DLD1 (cell line): ENCODE data around the gene ESRRB.

ENCODE experiments used
- in situ Hi-C: cut with HindIII; loops from 2 replicates; pipeline ENCODE4 v1.10.0; 2017; ENCODE audit warnings: low sequenced_read_pairs

Gene ESRRB

DNA sequence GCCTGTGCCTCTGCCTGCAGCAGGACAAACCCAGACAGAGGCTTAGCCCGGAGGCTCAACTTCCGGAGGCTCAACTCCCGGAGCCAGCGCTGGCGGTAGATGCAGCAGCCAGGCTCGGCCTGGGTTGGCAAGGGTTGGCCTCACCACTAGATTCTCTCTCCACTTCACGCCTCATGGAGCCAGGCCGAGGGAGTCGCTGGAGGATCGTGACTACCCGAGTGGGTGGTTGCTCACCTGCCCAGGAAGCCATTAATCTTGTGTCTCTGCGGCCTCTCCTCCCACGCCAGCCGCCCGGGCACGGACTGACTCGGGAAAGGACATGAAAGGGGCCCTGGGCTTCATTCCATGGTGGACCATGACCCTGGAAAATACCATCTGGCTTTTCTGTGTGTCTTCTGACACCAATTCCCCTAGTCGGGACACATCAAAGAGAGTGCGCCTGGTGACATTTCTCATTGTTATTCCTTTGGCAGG, 20.8 kb downstream of the ESRRB start:
- in situ Hi-C loops = no loop called here

DNA sequence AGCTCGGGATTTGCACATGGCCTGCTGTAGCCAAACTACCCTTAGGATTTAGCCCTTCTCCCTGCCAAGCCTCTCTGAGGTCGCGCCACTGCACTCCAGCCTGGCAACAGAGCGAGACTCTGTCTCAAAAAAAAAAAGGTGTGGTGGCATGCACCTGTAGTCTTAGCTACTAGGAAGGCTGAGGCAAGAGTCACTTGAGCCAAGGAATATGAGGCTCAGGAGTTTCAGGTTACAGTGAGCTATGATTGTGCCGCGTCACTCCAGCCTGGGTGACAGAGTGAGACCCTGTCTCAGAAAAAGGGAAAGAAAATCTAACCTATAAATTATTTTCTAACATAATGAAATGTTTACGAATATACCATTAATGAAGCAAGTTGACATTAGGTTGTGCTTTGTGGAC, 29.7 kb downstream of the ESRRB start:
- in situ Hi-C loops = no loop called here

DNA sequence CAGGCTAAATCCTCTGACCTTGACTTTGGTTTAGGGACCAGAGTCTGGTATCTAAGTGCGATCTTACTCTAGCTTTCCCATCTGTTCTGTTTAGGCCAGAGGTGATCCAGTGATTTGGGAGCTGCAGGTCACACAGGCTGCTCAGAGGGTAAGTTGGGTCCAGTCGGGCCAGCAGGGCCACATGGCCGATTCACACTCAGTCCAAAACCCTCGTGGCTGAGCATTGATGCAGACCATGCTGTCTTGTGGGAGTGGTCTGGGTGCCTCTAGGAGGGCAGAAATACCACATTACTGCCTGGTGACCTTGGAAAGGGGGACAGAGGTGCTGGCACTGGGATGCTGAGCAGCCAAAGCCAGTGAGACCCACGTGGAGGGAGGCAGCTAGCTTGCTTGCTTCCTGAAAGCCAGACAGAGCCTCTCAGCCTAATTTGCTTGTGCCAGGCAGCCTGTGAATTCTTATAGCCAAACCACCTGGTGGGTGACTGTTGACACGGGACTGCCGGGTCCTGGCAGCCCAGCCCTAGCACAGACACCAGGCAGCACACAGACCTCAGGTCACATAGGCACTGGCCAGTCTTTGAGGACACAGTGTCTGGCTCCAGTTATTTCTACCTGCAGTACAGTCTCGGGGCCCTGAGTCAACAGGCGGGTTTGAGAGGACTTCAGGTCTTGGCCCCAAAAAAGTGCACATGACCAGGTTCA, 31.7 kb downstream of the ESRRB start:
- in situ Hi-C loops = no loop called here

DNA sequence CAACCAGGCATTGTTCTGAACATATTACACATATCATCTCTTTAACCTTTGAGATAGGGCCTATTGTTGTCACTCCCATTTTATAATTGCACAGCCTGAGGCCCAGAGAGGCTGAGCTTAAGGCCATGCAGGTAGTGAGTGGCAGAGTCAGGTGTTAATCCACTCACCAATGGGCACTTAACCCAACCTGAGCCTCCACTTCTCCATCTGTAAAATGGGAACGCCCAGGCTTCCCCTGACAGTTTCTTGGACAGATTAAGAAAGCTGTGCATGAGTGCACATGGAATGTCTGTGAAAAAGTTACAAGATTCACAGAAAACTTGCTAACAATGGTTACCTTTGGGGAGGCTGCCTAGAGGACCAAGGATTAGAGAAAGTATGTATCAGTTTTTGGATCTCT, 32.9 kb downstream of the ESRRB start:
- in situ Hi-C loops = no loop called here

DNA sequence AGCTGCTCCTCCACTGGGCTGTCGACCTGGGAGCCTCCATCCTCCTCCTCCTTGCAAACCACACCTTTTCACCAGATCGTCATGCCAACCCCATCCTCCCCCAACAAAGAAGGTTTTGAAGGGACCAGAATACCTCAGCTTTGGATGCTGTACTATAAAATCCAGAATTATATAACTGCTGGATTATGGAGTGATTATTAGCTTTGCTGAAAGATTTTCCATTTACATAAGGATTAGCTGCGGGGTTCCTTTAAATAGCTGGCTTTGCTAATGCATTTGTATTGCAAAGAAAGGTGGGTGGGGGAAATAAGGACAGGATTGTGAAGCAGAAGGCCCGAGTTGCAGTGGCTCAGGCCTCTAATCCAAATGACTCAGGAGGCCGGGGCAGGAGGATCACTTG, 36.6 kb downstream of the ESRRB start:
- in situ Hi-C loops = no loop called here

DNA sequence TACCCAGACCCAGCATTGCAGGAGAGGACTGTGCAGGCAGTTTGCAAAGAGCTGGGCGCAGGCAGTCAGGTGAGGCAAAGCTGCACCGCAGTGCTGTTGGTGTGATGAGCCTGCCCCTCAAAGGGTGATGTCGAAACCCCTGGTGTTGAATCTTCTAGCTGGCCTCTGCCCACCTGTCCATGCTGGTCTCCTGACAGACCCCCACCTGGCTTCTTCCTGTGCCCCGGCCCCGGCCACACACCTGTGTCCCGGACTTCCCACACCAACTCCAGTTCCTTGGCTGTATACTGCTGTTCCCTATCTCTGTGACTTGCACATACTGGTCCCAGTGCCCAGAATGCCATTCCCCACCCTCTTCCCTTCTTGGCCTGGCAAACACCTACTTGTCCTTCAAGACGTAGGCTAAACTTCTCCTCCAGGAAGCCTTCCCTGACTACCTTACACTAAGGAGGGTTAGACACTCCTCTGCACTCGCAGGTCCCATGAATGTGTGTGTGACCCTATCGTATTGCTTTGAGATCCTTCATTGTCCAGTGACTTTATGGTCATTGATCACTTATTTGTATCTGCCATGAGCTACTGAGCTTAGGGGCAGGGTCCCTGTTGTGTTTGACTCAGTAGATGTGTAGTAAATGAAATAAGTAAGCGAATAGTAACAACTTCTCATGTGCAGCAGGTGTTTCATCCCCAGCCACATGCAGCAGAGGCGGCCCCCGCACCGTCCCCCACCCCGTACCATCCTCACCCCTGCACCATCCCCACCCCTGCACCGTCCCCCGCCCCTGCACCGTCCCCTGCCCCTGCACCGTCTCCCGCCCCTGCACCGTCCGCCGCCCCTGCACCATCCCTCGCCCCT, 37.4 kb downstream of the ESRRB start:
- in situ Hi-C loops = no loop called here

DNA sequence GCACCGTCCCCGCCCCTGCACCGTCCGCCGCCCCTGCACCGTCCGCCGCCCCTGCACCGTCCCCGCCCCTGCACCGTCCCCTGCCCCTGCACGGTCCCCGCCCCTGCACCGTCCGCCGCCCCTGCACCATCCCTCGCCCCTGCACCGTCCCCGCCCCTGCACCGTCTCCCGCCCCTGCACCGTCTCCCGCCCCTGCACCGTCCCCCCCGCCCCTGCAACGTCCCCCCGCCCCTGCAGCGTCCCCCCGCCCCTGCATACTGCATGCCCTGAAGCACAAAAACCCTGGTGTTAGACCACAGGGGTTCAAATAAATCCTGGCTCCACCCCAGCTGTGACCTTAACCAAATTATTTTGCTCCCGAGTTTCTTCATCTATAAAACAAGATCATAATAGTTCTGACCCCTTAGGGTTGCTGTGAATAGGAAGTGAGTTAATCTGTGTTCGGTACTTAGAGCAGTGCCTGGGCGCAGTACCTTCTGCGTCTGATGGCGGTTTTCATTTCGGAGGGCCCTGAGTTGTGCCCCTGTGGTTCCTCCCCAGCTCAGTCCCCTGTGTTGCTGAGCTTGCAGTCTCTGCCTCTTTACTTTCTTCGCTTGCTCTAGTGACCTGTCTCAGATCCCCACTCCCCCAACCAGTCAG, 38.1 kb downstream of the ESRRB start:
- in situ Hi-C loops = no loop called here

DNA sequence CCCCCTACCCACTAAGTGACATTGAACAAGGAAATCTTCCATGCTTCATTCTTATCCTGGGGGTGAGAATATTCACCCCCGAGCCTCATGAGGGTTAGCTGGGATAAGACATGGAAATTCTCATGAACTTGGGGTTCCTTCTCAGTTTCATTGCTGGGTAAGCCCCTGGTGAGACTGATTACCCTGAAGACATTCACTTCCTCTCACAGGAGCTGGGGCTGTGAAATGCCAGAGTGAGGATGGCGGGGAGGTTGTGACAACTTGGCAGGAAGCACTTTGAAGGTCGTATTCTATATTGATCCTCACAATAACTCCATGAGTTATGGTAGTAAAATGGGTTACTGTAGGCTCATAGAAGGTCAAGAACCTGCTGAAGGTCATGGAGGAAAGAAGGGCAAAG, 43.5 kb downstream of the ESRRB start:
- in situ Hi-C loops = no loop called here

DNA sequence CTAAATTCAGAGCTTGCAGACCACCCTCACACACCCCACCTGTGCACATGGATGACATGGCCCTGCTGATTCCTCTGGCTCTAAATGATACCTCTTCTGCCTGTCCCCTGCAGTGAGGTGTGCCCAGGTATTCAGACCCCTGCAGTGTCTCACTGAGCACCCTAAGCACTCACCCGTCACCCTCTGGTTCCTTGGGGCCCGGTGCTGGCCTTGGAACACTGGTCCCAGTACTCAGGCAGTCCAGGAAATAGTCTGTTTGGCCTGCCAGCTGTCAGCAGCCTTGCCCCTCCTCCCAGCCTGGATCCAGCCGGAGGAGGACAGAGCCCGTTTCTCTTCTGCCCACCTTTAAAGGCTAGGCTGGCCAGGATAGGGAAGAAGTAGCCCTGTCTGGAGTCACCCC, 44.9 kb downstream of the ESRRB start:
- in situ Hi-C loops = loop anchor here (5.0 kb wide), 1 partner anchor 51 kb away; no protein-coding TSS in a partner anchor

DNA sequence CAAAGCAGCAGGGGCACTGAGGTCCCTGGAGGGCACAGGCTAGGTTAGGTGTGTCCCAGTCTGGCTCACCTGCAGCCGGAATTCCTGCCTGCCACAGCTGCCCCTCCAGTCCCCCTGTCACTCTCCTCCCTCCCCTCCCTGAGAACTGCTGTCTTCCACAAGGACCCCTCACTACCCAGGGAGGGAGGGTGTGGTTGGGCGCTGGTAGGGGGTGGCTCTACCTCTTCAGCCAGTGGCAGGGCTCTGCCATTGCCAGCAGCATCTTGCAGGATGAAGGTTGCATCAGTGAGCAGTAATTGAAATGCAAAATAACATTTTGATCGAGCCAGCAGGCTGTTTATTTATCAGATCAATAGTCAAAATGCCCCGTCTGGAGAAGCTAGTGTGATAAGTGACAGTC, 45.7 kb downstream of the ESRRB start:
- in situ Hi-C loops = loop anchor here (5.0 kb wide), 1 partner anchor 51 kb away; no protein-coding TSS in a partner anchor

DNA sequence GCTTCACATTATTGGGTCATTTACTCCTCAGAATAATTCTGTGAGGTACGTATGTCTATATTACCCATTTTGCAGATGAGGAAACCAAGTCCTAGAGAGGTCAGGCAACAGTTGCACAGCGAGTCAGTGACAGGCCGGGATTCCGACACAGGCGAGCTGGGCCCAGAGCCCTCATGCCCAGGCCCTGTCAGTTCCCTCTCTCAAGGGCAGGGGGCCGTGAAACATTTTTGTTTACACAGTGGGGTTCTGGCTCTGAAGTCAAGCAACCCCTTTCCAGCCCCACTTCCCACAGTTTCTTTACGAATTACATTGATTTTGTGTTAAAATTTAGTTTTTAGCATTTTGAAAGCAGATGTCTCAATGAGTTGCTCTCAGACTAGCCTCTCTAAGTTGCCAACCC, 46.7 kb downstream of the ESRRB start:
- in situ Hi-C loops = loop anchor here (5.0 kb wide), 1 partner anchor 50 kb away; no protein-coding TSS in a partner anchor

DNA sequence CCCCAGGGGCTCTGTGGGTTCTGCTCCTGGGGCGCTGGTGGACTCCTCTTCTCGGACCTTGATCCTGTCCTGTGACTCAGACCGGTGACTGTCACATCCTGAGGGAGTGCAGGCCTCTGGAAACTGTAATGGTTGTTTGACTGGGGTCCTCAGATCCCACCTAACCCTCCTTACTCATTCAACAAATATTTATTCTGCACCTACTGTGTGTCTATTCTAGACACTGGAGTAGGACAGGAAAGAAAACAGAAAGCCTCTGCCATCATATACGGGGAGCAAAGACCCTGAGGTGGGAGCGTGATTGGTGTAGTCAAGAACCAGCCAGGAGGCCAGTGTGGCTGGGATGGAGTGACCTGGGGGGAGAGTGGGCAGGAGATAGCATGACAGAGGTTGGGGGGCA, 47.6 kb downstream of the ESRRB start:
- in situ Hi-C loops = loop anchor here (5.0 kb wide), 1 partner anchor 49 kb away; no protein-coding TSS in a partner anchor

DNA sequence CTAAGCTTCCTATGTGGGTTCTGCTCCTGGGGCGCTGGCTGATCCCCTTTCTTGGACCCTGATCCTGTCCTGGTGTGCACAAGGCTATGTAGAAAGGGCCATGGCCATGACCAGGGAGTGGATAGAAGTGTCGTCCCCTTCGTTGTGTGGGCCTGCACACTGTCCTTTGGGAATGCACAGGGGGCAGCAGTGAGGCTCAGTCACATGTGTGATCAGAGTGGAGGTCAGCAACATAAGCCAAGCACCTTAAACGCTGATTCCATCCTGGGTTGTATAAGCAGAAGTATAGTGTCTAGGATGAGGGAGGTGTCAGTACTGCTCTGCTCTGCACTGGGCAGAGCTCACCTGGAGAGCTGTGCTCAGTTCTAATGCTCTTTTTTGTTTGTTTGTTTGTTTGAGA, 48.4 kb downstream of the ESRRB start:
- in situ Hi-C loops = loop anchor here (5.0 kb wide), 1 partner anchor 48 kb away; no protein-coding TSS in a partner anchor

DNA sequence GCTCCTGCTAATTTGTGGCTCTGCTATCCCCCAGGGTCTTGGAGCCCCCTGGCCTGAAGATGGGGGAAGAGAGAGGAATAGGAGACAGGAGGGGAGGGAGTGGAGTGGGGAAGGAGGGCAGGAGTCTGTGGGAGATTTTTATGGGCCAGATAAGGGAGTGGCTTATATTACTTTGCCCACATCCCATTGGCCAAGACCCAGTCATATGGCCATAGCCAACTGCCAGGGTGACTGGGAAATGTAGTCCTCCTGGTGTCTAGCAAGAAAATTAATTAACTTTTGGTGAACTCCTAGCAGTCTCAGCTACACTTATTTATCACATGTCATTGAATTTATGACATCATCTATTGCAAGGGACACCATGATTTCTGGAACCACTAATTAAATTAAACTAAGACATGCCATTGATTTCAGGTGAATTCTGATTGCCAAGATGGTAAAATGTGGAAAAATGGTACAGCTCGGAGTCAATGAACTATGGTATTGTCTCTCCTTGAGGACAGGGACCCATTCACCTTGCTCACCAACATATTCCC, 50.3 kb downstream of the ESRRB start:
- in situ Hi-C loops = no loop called here

DNA sequence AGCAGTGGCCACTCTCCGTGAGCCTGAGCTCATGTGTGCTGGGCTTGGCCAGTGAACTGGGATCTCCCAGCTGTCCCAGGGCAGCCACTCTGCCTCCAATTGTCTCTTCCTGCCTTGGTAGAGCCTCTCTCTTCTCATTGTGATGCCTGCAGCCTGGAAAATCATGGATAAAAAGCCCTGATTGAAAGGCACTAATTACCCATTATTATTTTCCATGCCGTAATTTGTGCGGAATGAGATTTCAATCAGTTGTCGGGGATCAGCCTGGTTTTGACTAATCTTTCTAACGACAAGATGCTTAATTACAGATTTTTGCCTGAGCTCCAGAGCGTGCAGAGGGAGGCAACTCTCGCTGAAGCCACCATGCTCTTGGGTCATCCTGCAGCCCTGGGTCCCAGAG, 52.7 kb downstream of the ESRRB start:
- in situ Hi-C loops = no loop called here

DNA sequence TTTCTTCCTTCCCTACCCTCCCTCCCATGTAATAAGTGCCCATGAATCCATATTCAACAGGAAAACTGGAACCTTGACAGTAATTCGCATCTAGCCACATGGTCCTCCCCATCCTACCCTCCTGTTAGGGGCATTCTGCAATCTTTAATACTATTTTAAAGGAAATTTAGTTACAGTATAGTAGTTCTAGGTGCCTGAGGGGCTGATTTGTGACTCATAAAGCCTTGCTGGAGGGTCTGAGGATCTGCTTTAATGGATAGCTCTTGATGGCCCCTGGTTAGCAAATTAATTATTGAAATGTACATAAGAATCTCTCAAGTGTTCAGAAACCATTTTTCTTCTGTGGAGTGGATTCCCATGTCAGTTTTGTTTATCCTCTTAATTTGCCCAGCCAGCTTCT, 54.1 kb downstream of the ESRRB start:
- in situ Hi-C loops = no loop called here

DNA sequence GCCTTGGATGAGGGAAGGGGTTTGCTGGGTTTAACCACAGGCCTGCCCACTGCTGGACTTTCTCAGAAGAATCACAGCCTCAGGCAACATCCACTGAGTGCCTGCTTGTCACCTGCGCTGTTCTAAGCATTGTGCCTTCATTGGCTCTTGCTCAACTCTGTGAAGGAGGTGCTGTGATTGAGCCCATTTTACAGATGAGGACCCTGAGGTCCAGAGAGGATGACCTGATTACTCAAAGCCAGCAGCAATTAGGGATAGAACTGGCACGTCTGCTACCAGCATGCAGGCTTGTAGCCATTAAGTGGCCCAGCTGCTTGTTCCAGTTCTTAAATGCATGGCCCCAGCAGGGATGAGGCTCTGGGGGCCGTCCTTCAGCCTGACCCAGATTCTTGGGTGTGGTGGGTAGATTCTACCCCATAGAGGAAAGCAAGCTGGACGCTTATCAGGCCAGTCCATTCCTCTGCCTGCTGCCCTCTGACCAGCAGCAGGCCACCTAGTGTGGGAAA, 54.6 kb downstream of the ESRRB start:
- in situ Hi-C loops = no loop called here

DNA sequence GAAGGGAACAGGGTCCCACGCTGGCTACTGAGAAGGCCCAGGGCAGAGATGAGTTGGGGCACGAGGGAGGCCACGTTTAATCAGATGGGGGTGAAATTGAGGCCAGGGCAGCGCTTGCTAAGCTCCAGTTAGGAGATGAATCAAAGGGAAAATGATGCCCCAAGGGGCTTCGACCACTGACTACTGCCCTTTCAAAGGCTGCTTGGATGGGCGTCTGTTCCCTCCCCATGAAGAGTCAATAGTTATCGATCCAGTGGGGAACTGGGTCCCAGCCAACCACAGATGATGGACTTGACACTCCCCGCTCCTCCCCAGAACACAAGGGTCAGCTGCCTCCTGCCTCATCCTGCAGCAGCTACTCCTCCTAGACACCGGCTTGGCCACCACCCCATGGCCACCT, 55.6 kb downstream of the ESRRB start:
- in situ Hi-C loops = no loop called here

DNA sequence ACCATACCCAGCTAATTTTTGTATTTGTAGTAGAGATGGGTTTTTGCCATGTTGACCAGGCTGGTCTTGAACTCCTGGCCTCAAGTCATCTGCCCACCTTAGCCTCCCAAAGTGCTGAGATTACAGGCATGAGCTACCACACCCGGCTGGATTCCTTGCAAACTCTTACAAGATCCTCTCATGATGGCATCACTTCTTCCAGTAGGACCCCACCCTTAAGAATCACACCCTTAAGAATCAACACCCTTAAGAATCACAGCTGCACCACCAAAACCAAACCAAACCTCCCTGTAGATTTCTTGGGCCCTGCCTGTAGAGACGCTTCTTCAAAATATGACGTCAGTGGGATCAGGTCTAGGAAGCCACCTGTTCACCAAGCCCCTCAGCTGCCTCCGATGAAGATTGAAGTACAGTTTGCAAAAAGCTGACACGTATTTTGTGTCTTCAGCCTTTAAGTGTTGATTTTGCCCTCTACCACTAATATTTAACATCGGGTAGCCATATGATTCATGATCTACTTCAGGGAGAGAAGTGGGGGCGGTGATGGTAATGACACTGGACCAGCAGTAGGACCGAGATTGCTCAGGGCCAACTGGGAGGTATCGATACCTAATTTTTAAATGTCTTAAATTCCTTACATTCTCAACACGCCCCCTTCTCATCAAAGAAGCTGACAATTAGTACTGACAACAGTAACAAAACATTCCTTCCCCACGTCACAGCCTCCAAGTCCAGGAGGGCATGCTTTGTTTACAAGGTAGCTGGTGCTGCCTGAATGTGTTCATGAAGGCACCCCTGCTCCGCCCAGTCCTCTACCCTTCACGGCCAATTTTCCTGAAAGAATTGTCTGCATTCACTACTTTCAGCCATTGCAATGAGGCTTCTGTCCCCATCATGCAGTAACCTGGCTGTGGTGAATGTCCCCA, 57.2 kb downstream of the ESRRB start:
- in situ Hi-C loops = no loop called here

DNA sequence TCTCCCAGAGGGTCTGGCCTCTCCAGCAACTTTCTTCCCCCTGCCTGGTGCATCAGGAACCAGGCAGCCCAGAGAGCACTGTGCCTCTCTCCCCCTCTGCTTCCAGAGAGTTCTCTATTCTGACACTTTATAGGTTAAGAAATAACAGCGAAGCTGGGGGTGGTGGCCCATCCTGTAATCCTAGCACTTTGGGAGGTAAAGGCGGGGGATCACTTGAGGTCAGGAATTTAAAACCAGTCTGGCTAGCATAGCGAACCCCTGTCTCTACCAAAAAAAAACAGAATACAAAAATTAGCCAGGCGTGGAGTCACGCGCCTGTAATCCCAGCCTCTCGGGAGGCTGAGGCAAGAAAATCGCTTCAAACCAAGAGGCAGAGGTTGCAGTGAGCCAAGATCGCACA, 58.3 kb downstream of the ESRRB start:
- in situ Hi-C loops = no loop called here
